ENCODE data around the gene RARB.

- TF ChIP-seq CREB1 (CRISPR knock-in tag; IDR thresholded peaks at IDR 0.05; ENCODE audit: low read depth) (no peak), CTCF (conservative IDR thresholded peaks at IDR 0.05; ENCODE audit: low read depth in 2 of 2) (no peak), EZH2phosphoT487 (IDR thresholded peaks at IDR 0.05; ENCODE audit: unreplicated experiment) (no peak), NANOG (IDR thresholded peaks at IDR 0.05; ENCODE audit: borderline replicate concordance) (no peak), ZNF331 (CRISPR knock-in tag; IDR thresholded peaks at IDR 0.05; ENCODE audit: low read depth) (no peak), POLR2AphosphoS5 (IDR thresholded peaks at IDR 0.05; ENCODE audit: low read depth) (no peak), JUNB (IDR thresholded peaks at IDR 0.05; ENCODE audit: unreplicated experiment) (no peak)
Observed at GRCh38 chr3:25427155-25427554, 908 bp upstream of the RARB start.

Measured in GM23338 (cell line).